ENCODE data around the gene ZNF254.
A peak's percentile ranks its signal among the peaks of the same experiment; 100 is the strongest.
"Not testable (repeated sequence)": the region's sequence is repeated elsewhere in the genome, so short reads cannot be mapped to it uniquely, and the experiment has no call there.

Gene ZNF254

DNA sequence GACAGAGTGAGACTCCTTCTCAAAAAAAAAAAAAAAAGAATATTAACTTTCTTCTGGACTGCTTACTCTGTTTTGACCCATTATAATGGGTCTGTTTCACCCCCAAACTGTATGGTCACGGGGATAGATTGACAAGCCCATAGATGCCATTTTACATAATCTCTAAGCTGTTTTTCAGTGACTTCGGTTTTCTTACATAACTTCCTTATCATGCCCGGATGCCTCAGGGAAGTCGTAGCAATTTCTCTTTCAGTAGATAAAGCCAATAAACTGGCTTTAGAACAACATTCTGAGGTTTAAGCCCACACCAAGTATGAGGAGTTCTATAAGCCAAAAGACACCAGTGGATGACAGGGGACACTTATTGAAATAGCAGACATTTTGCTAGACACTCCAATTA lies 5.9 kb upstream of the ZNF254 start:
- no peak overlapping the region for H3K27ac ChIP-seq
- peaks cover 35 to 60% (median 51%) of the 10 kb centered on the region in 11 experiments; a peak in 21 of 22 replicates for H3K36me3 ChIP-seq
- H3K4me1 ChIP-seq, result no peaks in the 10 kb centered on the region
- no peak overlapping the region for H3K4me2 ChIP-seq
- 0 out of 22 replicates have a peak, but pooled peaks cover 0 to 5% (median 0%) of the 10 kb centered on the region in 11 experiments for H3K9me3 ChIP-seq (replicated peaks in 1 of 11)
- H3K4me3 ChIP-seq, result no peak overlapping the region
- H3K27me3 ChIP-seq, result no peaks in the 10 kb centered on the region
- no peaks in the 10 kb centered on the region for H4K20me1 ChIP-seq
- no peak for TF ChIP-seq Cebpa-rat (IDR thresholded peaks at IDR 0.05)
- H3K9ac ChIP-seq, result no peak overlapping the region

DNA sequence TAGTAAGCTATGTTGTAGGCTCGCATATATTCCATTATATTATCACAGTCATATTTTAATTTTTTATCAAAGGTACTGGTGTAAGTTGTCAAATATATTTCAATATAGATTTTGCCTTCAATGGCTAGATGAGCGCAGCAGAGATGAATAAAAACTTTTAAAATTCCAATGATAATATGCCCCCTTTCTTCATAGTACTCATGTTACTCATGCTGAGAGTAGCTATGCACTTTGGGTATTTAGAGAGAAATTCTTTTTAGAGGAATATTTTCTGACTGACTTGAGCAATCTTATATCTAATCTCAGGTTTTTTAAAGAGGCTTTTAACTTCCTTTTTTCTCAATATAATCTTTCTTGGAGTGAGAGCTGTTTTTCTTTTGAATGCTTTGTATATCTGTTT lies 11.4 kb downstream of the ZNF254 start:
- peaks cover 0 to 83% (median 21%) of the 10 kb centered on the region in 11 experiments; a peak in 13 of 22 replicates for H4K20me1 ChIP-seq
- H3K9ac ChIP-seq, result no peak overlapping the region
- H3K4me3 ChIP-seq, result no peak overlapping the region
- no peak for TF ChIP-seq Cebpa-rat (IDR thresholded peaks at IDR 0.05)
- H3K4me2 ChIP-seq, result no peak overlapping the region
- peaks cover 82 to 100% (median 96%) of the 10 kb centered on the region in 11 experiments for H3K36me3 ChIP-seq
- H3K27ac ChIP-seq, result no peak overlapping the region
- peaks cover 0 to 7% (median 0%) of the 10 kb centered on the region in 10 experiments; a peak in 1 of 20 replicates for H3K4me1 ChIP-seq
- no peaks in the 10 kb centered on the region for H3K27me3 ChIP-seq
- peaks cover 83 to 100% (median 95%) of the 10 kb centered on the region in 11 experiments for H3K9me3 ChIP-seq (replicated peaks in 1 of 11)

DNA sequence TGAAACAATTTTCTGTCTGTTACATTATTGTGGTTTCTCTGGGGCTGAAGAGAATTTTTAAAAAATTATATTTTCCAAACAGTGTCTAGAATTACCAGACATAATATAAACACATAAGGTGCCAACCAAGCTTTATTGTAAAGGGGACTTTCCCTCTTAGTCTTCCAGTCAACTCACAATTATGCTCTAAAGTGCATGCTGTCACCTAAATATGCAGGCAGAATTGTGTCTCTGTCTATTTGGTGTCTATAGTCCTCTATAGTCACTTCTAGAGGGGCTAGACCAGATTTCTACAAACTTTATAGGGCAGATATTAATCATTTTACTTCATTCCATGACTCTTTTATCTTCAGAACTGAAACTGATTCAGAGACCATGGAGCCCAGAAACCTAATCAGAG lies 12.8 kb downstream of the ZNF254 start:
- Histone ChIP-seq H3K36me3 (peaks cover 83 to 100% (median 96%) of the 10 kb centered on the region in 11 experiments), H3K27ac (no peak overlapping the region), H4K20me1 (peaks cover 0 to 80% (median 14%) of the 10 kb centered on the region in 11 experiments; a peak in 12 of 22 replicates), H3K4me2 (no peak overlapping the region), H3K9me3 (replicated peaks in 1 of 11) (peaks cover 83 to 100% (median 95%) of the 10 kb centered on the region in 11 experiments), H3K4me1 (peaks cover 0 to 7% (median 0%) of the 10 kb centered on the region in 10 experiments; a peak in 1 of 20 replicates), H3K27me3 (no peaks in the 10 kb centered on the region), H3K9ac (no peak overlapping the region), H3K4me3 (no peak overlapping the region; a peak in 1 of 20 replicates)
- TF ChIP-seq Cebpa-rat (IDR thresholded peaks at IDR 0.05), result no peak

DNA sequence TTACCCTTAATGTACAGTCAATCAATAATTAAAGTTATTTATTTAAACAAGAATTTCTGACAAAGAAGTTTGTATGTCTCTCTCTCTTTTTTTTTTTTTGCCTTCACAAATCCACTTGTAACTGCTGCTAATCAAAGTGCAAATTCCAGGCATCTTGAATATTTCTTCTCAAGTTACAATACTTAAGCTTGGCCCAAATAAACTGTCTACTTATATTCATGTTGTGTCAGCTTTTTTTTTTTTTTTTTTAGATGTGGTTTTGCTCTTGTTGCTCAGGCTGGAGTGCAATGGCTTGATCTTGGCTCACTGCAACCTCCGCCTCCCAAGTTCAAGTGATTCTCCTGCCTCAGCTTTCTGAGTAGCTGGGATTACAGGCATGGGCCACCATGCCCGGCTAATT lies 13.6 kb downstream of the ZNF254 start:
- Histone ChIP-seq H4K20me1 (peaks cover 0 to 80% (median 14%) of the 10 kb centered on the region in 11 experiments; a peak in 12 of 22 replicates), H3K36me3 (peaks cover 83 to 100% (median 96%) of the 10 kb centered on the region in 11 experiments), H3K9me3 (replicated peaks in 1 of 11) (peaks cover 83 to 100% (median 95%) of the 10 kb centered on the region in 11 experiments)
- H3K27me3 ChIP-seq, H3K4me1 ChIP-seq, H3K4me2 ChIP-seq, H3K9ac ChIP-seq, H3K4me3 ChIP-seq, H3K27ac ChIP-seq: not testable (repeated sequence)

DNA sequence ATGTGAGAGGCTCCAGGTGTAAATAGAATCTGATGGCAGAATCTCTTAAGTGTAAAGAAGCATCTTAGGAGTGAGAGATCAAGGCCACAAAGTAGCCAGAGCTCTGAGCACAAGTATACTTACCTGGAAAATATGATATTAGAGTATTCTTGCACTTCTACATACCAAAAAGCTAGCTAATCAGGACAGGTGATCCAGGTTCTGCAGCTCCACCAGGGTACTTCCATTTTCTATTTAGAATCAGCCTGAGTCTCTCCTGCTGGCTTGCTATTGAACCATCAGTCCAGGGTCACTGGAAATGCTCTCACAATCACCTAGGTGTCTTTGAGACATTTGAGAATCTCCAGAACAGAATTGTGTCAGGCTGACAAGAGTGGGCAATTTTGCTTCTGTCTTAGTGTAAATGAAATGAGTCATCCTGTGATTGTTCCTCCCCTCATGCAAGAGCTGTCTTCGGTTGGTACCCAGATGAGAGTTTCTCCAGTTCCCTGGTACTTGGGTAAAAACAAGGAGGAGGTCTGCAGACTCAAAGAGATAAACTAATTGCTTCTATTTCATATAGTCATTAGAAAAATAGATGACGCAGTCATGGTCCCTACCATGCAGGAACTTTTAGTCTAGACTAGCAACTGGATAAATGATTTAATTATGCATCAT lies 14.6 kb downstream of the ZNF254 start:
- Histone ChIP-seq H3K4me2 (no peak overlapping the region), H3K9ac (no peak overlapping the region), H3K4me1 (peaks cover 0 to 7% (median 0%) of the 10 kb centered on the region in 10 experiments; a peak in 1 of 20 replicates), H3K9me3 (replicated peaks in 1 of 11) (peaks cover 83 to 100% (median 95%) of the 10 kb centered on the region in 11 experiments), H4K20me1 (peaks cover 0 to 72% (median 14%) of the 10 kb centered on the region in 11 experiments; a peak in 12 of 22 replicates), H3K36me3 (peaks cover 83 to 100% (median 96%) of the 10 kb centered on the region in 11 experiments), H3K4me3 (peak overlapping the region in 1 of 10 experiments; percentile 12; a peak in 1 of 20 replicates), H3K27me3 (no peaks in the 10 kb centered on the region), H3K27ac (no peak overlapping the region)
- TF ChIP-seq Cebpa-rat (IDR thresholded peaks at IDR 0.05), result no peak

DNA sequence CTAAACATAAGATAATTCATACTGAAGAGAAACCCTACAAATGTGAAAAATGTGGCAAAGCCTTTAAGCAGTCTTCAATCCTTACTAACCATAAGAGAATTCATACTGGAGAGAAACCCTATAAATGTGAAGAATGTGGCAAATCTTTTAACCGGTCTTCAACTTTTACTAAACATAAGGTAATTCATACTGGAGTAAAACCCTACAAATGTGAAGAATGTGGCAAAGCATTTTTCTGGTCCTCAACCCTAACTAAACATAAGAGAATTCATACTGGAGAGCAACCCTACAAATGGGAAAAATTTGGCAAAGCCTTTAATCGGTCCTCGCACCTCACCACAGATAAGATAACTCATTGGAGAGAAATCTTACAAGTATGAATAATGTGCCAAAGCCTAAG lies 40.6 kb downstream of the ZNF254 start:
- no peak overlapping the region for H3K9ac ChIP-seq
- no peak overlapping the region for H3K27ac ChIP-seq
- peaks cover 95 to 100% (median 100%) of the 10 kb centered on the region in 11 experiments for H3K9me3 ChIP-seq (replicated peaks in 1 of 11)
- no peaks in the 10 kb centered on the region; a peak in 2 of 22 replicates for H3K27me3 ChIP-seq
- no peaks in the 10 kb centered on the region for H4K20me1 ChIP-seq
- no peak for TF ChIP-seq Cebpa-rat (IDR thresholded peaks at IDR 0.05)
- H3K4me3 ChIP-seq, result peak overlapping the region in 9 of 10 experiments; percentile 9 to 45 (median 36); a peak in 15 of 20 replicates
- no peak overlapping the region for H3K4me2 ChIP-seq
- H3K36me3 ChIP-seq, result peaks cover 79 to 100% (median 92%) of the 10 kb centered on the region in 11 experiments
- no peaks in the 10 kb centered on the region for H3K4me1 ChIP-seq

DNA sequence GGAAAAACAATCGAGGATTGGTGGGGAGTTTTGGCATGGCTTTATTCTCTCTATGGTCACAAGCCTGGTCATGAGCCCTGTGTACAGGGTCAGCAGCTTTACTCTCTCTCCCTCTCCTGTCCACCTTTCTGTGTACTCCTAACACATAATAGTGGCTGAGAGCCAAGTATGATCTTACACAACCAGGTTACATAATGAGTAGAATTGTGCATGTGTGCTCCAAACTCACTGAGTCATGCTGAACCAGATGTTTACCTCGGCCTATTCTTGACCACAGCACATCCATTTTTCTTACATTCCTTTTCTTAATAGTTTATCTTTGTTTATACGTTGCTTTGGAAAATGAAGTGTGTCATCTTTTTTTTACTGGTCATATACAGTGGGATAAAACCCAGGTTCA lies 53.1 kb downstream of the ZNF254 start:
- 0 out of 22 replicates have a peak, but pooled peaks cover 0 to 4% (median 0%) of the 10 kb centered on the region in 11 experiments for H4K20me1 ChIP-seq
- no peak overlapping the region for H3K4me2 ChIP-seq
- peak overlapping the region in 2 of 11 experiments; percentile 22 to 23; a peak in 1 of 22 replicates for H3K27ac ChIP-seq
- no peak for TF ChIP-seq Cebpa-rat (IDR thresholded peaks at IDR 0.05)
- H3K9me3 ChIP-seq (replicated peaks in 1 of 11), result peaks cover 93 to 100% (median 98%) of the 10 kb centered on the region in 11 experiments
- no peak overlapping the region for H3K9ac ChIP-seq
- no peaks in the 10 kb centered on the region for H3K4me1 ChIP-seq
- no peaks in the 10 kb centered on the region for H3K27me3 ChIP-seq
- H3K4me3 ChIP-seq, result no peak overlapping the region
- H3K36me3 ChIP-seq, result peaks cover 50 to 86% (median 74%) of the 10 kb centered on the region in 11 experiments

DNA sequence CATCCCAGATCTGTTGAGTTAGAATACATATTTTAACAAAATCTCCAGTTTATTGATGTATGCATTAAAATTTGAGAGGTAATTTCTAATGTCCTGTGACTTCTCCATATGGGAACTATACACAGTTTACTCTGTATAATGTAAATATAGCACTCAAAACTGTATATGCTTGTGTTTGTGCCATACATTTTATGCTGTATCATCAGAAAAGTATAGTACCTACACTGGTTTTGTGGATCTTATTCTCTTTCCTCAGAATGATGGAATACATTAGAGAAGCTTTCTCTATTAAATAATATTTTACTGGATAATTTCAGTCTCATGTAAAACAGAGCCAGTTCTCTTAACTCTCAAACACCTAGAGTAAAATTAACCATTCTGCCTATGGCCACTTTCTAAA lies 53.6 kb downstream of the ZNF254 start:
- TF ChIP-seq Cebpa-rat (IDR thresholded peaks at IDR 0.05), result no peak
- peaks cover 50 to 86% (median 74%) of the 10 kb centered on the region in 11 experiments for H3K36me3 ChIP-seq
- H4K20me1 ChIP-seq, result 0 out of 22 replicates have a peak, but pooled peaks cover 0 to 4% (median 0%) of the 10 kb centered on the region in 11 experiments
- no peak overlapping the region for H3K4me2 ChIP-seq
- H3K4me3 ChIP-seq, result no peak overlapping the region
- H3K4me1 ChIP-seq, result no peaks in the 10 kb centered on the region
- no peak overlapping the region for H3K9ac ChIP-seq
- H3K9me3 ChIP-seq (replicated peaks in 1 of 11), result peaks cover 93 to 100% (median 98%) of the 10 kb centered on the region in 11 experiments
- no peak overlapping the region; a peak in 1 of 22 replicates for H3K27ac ChIP-seq
- H3K27me3 ChIP-seq, result no peaks in the 10 kb centered on the region

DNA sequence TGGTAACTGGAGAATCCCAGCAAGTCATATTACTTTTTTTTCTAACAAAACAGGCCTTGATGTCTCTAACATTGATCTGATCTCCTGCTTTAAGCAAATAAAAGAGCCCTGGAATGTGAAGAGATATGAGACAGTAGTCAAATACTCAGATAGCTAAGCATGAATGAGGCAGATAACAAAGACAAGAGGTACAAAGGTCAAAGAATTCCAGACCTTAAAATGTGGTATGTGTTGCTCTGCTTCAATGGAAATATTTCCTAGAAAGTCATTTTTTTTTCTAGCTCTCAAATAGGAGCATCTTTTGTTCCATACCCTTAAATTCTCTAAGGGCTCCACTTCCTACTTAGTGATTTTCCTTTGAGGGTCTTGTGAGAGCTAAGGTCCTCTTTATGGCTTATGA lies 54.6 kb downstream of the ZNF254 start:
- Histone ChIP-seq H3K36me3 (peaks cover 45 to 86% (median 71%) of the 10 kb centered on the region in 11 experiments), H4K20me1 (0 out of 22 replicates have a peak, but pooled peaks cover 0 to 4% (median 0%) of the 10 kb centered on the region in 11 experiments), H3K9me3 (replicated peaks in 1 of 11) (peaks cover 92 to 100% (median 98%) of the 10 kb centered on the region in 11 experiments), H3K27ac (no peak overlapping the region), H3K4me3 (no peak overlapping the region), H3K9ac (no peak overlapping the region), H3K27me3 (no peaks in the 10 kb centered on the region), H3K4me1 (no peaks in the 10 kb centered on the region), H3K4me2 (no peak overlapping the region)
- TF ChIP-seq Cebpa-rat (IDR thresholded peaks at IDR 0.05), result no peak

Data from BLaER1 treated with 17β-estradiol and CSF1 and Interleukin-3, amounts not matched to agents 10 nM and 100 nM (cell line).